GM18498 (cell line): Measurements from ENCODE around the gene CHCHD4.

ENCODE experiments used
- ATAC-seq: cut with Tn5 transposase; IDR thresholded peaks from one replicate; pipeline ENCODE4 v1.9.1; 2021; ENCODE audit warnings: mild to moderate bottlenecking, moderate library complexity; ENCODE audit not compliant: unreplicated experiment

Gene CHCHD4

DNA sequence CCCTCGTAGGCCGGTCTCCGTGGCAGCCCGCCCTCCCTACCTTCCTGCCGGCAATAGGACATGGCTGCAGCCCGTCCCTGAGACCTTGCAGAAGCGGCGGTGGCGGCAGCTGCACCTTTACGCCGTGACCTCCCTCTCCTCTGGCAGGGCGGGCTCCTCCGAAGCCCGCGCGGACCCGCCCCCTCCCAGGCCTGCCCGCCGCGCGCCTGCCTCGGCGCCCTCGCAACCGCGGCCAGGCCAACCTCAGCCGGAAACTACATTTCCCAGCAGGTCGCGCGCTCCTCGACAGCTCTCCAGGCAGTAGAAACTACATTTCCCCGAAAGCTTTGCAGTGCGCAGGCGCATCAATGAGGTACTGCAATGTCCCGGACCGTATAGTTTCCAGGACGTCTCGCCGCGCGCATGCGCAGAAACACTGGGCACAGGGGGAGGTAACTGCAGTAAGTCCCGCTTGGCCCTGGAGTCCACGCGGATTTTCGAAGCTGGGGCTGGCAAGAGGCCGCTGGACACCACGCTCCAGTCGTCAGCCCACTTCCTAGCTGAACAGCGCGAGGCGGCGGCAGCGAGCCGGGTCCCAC is at the start of gene CHCHD4, which contains the start of gene TMEM43:
Gene CHCHD4, minus strand, starts transcription at position 256 of the 578 bp plus-strand sequence. Its CDS starts 194 bp downstream, at position 62.
Gene TMEM43, plus strand, starts transcription at position 438 of the 578 bp plus-strand sequence. CDS start 142 bp downstream, outside the sequence.
- ATAC-seq, result peak; percentile 86

DNA sequence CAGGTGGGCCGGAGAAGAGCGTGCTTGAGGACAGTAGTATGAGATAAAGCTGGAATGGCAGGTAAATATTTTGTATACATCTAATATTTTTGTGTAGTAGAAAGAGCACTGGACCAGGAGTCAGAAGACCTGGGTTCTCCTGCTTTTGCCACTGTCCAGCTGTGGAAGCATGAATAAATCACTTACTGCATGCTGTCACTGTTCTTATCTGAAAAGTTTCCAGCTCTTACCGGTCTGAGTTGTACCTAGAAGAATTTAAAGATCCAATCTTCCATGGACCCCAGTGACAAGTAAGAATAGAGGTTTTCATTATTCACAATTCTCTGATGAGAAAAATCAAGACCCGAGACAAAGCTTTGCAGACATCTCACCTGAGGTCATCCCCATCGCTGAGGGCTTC is 47.8 kb upstream of the CHCHD4 start:
- ATAC-seq, result no peak

DNA sequence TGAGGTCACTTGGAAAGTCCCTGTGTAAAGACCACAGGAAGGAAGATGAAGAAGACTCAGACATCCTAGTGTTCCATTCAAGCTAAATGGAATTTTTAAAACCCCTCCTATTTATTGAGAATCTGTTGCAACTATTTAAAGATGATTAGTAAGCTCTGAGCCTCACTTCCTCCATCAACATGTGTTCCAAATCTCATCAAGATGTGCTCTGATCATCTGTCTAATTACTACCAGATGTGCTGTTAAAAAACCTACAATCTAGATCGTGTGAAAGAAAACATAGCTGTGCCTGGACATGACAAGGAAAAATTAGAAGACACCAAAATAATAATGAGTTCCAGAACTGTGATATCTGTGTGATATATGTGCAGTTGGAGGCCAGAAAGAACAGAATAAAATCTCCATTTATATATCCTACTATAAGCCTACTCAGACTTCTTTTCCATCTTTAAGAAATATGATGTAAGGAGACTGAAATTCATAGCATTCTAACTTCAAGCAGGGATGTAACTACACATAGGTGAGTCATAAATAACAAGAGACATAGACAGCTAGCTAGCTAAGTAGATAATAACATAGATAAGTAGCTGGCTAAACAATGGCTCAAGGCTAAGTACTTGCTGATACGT is 46.0 kb upstream of the CHCHD4 start:
- ATAC-seq, result no peak

DNA sequence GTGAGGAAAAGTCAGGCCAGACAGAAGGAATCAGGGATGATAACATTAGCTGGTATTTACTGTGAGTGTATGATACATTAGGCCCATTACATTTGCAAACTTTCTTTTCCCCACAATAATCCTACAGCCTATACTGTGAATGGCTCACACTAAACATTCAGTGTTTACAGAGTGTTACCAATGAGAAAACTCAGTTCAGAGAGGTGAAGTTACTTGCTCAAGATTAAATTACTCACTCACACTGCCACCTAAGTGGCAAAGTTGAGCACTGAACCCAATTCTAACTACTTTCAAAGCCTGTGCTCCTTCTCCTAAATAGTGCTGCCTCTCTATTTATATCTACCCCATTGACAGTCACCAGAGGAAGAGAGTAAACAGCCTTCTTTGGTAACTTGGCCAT is 45.2 kb upstream of the CHCHD4 start:
- ATAC-seq, result no peak

DNA sequence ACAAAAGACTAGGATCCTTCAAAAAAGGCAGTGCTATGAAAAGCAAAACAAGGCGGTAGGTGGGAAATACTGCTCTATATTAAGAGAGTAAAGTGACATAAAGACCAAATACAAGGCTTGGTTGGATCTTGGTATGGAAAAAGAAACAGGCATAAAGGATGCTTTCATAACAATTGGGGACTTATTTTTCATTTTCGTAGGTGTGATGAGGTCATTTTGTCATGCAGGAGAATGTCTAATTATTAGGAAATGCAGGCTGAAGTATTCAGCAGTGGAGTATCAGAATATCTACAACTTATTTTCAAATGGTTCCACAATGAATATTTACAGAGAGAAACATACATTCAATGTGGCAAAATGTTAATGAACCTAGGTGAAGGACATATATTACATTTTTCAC is 44.8 kb upstream of the CHCHD4 start:
- no peak for ATAC-seq

DNA sequence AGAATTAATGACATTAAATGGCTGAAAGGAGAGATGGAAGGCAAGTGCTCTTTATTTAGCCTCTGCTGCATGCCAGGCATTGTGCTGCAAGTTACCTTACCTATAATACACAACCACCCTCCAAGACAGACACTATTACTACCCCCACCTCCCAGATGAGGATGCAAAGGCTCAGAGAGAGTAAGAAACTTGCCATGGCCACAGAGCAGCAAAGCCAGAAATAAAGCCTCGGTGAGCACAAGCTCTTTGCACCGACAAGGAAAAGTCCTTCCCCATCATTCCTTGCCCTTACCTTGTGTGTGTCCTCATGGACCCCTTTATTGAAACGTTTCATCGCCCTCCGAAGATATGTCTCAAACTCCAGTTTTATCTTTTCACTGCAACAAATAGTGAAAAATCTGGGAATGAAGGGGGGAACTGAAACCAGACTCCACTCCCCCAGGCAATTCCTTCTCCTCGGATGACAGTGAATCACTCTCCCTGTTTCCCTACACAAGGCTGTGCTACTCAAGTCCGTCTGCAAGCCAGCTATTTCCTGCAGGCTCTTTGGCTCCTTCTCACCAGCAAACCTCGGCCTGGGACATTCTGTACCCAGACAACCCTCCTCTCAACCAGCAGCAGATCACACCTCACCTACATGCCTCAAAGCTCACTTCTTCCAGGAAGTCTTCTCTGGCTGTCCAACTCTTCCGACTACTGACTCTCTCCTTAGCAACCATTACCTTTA is 42.4 kb upstream of the CHCHD4 start:
- no peak for ATAC-seq

DNA sequence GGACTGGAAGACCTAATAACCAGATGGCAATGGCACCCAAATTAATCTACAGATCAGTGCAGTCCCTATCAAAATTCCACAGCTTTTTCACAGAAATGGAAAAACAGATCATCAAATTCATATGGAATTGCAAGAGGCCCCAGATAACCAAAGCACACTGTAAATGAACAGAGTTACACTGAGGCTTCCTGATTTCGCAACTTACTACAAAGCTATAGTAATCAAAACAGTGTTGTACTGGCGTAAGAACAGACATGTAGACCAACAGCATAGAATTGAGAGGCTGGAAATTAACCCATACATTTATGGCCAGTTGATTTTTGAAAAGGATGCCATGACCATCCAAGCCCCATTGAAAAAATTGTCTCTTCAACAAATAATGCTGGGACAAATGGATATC is 37.5 kb upstream of the CHCHD4 start:
- no peak for ATAC-seq

DNA sequence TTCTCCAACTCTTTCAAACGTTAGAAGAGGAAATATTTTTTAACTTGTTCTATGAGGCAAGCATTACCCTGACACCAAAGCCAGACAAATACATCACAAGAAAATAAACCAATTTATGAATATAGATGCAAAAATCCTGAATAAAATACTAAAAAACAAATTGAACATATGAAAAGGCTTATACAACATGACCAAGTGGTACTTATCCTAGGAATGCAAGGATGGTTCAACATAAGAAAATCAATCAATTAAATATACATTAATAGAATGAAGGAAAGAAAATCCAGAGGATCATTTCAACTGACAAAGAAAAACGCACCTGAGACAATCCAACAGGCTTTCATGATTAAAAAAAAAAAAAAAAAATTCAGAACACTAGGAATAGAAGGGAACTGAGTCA is 36.6 kb upstream of the CHCHD4 start:
- ATAC-seq, result no peak

DNA sequence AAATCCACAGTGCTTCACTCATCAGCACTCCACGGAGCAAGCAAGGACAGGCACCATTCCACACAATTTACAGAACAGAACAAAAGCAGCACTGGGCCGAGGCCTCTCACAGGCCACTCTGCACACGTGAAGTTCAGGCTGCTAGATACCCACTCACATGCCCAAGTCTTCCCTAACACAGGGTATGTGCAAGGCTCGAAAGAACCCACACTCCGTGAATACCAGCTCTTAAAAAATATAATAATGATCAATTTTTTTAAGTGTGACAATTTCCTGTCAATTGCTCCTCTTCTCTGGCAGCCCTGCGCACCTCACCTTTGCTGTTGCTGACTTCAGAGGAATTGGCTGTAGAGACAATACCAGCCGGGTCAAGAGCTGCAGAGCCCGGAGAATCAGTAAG is 34.8 kb upstream of the CHCHD4 start:
- no peak for ATAC-seq

DNA sequence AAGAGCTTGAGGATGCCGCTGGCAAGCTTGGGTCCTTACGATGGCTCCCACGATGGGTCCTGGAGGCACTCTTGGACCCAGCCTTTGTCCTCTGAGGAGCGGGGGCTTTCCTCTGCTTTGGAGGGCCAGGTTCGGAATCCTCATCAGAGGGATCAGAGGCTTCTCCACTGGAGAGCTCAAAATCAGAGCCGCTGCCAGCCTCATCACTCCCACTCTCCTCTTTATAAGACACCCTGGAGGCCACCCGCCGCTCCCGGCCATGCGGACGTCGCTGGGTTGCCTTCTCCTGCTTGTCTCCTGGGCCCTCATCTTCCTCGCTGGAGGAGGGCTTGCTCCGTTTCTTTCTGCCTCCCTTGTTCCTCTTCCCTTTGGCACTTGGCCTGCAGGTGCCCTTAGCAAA is 33.7 kb upstream of the CHCHD4 start:
- no peak for ATAC-seq

DNA sequence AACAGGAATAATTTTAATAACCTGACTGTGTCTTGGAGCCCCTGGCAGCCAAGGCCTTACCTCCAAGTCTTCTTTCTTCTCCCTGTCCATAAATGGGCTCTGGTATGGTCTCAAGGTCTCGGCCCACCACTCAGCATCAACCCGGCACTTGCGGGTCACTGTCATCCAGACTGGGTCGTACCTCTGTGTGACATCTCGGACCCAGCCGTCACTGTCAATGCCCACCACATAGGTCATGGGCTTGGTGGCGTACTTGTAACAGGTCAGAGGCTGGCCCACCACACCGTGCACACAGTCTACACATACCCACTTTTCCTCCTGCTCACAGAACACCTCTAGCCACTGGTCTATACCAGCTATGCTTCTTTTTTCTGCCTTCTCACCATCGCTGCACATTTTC is 33.3 kb upstream of the CHCHD4 start:
- ATAC-seq, result no peak

DNA sequence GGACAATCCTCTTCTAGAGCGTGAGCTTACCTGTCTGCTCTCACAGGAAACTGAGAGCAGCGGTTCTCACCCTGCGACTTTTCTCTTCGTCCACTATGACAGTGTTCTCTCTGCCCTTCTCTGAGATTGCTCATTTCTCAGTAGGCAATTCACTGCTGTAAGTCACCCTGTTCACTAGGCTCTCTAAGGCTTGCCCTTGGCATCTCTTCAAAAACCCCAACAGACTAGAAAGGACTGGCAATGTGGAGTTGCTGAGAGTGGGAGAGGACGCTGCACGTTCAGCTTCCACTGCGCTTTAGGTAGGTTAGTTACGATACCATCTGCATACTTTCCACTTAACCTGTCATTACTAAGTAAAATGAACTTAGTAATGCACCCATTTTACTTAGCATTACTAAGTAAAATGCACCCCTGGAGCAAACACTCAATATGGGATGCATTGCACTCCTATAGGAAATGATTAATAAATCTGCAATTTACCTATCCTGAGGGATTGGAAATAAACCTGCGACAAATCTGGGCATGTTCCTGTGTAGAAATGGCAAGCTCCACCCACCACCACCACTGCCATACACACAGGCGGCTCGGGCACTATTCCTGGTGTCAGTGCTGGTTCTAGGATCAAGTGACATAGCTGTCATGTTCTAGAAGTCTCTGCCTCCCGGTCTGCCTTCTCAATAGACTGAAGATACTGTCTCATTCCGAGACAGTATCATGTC is 32.3 kb upstream of the CHCHD4 start:
- ATAC-seq, result no peak

DNA sequence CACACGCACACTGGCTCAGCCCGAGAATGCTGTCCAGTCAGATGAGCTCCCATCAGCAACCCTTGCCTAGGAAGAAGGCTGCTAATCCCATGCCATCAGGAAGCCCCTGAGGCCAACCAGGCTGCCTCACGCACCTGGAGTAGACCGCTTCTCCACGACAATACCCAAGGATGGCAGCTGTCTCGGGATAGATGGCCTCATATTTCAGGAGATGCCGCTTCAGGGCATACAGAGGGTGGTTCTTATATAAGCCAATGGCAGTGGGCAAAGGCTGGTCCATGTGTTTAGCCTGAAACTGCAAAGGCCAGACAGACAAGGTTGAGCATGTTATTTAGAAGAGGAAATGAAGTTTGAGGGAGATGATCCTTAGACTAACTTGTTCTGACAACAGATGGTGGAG is 31.5 kb upstream of the CHCHD4 start:
- no peak for ATAC-seq

DNA sequence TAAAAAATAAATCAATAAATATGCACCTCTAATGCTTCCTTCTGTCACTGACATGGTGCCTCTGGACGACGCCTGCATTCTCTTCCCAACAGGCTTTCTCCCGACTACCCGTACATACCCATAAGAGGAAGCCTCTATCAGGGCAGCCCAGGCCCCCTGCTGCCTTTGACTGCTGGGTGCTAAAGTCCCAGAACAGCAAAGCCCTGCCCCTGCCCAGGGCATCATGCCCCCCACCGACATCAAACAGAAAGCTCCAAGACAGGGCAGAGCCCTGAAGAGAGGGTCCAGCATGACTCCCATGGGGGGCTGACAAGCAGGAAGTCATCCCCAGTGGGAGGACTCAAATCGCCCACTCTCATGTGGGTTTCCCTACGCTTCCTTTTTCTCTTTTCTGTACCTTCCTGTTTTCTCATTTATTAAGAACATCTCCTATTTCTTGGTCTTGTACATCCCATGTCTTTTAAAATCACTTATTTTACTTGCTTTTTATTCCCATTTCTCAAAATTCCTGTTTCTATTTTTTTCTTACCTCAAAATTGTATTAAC is 30.3 kb upstream of the CHCHD4 start:
- ATAC-seq, result no peak

DNA sequence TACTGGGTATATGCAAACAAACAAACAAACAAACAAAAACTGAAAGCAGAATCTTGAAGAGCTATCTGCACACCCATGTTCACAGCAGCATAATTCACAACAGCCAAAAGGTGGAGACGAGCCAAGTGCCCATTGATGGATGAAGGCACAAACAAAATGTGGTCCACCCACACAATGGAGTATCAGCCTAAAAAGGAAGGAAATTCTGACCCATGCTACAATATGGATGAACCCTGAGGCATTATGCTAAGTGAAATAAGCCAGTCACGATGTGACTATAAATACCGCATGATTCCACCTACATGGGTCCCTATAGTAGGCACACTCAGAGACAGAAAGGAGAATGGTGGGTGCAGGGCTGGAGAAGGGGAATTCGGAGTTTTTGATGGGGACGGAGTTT is 29.6 kb upstream of the CHCHD4 start:
- ATAC-seq, result no peak

DNA sequence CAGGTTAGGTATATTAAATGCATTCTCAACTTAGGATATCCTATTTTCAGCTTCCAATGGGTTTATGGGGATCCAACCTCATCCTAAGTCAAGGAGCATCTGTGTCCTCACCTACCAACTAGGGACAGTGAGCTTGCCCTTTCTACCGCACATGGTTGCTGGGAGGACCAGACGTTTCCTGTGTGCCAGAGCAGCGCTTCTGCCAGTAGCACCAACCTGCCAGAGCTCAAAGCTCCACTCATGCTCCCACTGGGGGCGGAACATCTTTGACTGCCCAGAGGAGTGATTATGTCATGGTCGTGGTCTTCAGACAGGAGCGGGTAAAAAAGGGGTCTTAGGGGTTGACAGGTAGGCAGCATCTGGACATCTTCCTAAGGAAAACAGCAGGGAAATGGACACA is 29.0 kb upstream of the CHCHD4 start:
- ATAC-seq, result no peak

DNA sequence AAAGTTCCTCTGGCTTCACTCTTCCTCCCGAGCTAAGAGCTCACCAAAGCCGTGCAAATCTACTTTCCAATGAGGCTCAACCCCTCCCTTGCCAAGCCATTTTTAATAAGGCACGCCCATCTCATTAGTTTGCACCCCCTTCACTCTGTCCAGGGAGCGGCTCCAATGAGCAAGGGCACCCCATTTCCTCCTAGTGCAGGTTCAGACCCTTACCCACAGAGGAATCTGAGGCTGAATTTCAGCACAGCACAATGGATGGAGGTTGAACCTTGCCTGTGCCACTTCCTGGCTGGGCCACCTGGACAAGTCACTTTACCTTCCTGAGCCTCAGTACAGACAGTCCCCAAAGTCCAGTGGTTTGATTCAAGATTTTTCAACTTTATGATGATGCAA is 28.3 kb upstream of the CHCHD4 start:
- ATAC-seq, result no peak

DNA sequence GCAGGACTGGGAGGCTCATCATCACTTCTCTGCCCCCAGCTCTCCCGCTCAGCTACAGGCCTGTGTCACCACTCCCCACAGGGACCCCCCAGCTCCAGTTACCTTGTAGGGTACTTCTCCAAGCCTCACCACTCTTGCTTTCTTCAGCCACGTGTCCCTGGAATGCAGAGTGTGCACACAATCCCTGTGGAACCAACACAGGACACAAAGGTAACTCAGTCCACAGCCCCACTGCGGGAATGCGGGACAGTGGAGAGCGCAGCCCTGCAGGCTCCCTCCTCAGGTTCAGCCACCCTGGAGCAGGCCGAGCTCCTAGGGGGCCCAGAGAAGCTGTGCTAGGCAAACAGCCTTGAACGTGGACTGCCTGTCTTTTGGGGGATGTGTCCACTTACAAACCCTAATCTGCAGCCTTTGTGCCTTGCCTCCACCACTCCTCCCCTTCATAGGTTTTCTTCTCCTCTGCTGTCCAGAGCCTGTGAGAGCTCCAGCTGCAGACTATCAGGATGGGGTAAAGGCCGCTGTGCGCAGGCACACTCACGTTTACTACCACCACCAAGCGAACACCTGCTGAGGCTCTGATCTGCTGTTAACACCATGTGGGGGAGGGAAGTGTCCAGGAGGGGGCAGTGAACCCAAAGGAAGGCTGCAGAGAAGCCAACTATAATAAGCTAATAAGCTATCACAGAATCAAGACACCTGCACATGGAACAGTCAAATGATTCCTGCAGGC is 27.7 kb upstream of the CHCHD4 start:
- no peak for ATAC-seq

DNA sequence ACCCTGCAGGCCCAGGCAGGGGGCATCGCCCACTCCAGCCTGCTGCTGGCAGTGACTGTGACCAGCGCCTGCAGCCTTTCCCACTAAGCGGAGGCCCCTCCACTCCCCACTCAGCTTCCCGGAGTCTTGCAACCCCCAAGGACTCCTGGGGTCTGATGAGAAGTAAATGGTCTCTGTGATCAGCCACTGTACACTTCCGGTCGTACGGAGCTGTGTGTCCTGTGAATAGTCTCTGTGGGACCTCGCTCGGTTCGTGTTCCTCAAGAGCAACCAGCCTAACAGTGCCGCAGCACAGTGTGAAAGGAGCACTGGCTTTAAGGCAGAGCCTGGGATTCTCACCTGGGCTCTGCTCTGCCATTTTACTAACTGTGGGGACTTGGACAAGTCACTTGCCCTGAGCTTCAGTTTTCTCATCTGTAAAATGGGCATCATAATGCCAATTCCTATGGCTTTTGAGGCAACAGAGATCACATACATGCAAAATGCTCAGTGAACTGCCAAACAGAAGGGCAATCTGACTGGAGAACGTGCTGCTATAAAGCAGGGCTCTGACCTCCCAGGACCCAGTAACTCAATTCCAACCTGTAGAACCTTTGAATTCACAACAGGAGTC is 26.9 kb upstream of the CHCHD4 start:
- ATAC-seq, result no peak

DNA sequence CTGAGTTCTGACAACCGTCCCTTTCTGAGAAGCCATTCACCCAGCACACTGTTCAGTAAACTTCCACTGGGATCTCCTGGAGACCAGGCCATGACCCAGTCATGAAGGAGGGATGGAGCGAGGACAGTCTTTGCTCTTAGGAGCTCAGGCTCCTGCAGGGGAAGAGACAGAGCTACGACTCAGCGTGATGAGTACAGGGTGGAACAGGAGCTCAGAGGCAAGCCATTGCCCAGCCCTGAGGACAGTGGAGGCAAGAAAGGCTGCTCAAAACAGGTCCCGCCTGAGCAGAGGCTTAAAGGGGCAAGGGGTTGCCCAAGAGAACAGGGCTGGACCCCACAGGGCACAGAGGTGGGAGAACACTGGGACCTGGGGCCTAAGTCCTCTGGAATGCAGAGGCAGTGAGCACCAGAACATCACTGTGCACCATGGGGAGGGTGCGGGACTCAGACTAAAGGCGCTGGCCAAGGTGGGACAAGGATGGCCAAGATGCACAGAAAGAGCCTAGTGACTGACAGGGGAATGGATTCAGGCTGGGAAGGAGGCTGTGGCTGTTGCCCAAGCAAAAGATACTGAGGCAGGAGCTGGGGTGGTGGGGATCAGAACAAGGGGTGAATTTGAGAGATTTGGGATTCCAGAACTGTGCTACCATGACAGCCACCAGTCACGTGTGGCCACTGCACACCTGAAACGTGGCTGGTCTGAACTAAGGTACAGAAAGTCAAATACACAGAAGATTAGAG is 26.0 kb upstream of the CHCHD4 start:
- ATAC-seq, result no peak
